Measurements from ENCODE around the gene HOXD13. TPM values are rescaled to one million over a fixed set of nuclear protein-coding genes. Genes with fewer than 3 reads are reported as not detected.
A peak's percentile ranks its signal among the peaks of the same experiment; 100 is the strongest.

HOXD13 gene
- total and polyA plus RNA-seq, 2 of the 13 experiments (the other 11 are each of a cell fraction or from before 2014, with no cell fraction given), result not detected

DNA sequence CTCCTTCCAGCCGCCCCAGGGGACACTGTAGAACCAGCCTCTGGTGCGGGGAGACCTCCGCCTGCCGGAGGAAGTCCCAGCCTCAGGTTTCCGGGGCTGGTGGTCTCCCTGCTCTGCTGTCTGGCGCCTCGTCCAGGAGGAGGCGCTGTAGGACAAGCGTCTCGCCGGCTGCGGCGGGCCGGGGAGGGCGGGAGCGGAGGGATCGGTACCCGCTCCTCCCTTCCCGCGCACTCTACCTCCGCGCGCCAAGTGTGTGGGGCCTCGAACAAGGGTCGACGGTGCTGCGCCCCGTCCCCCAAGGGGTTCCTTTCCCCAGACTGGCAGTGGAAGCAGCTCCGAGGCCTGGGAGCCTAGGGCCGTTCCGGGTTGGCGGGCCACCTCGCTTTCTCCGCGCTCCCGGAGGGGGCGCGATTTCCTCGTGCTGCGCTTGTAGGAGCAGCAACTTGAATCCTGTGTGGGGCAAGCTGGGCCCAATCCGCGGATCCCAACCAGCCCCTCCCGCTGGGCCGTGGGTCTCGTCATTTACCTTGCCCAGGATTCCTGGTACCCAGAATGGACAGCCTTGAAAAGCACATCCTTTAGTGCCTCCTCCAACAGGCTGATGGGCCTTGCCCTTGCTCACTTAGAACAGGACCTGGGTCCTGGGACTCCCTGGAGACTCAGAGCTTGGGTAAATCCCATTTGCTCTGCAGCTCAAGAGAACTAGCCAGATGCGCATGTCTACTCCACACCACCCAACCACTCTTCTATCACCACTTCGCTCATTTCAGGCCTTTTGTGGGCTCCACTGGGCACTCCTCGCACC is 48.2 kb downstream of the HOXD13 start (continued):
- TF ChIP-seq FOXO1 (CRISPR knock-in tag; IDR thresholded peaks at IDR 0.05) (peak; percentile 59; the same call in 1 of the 2 replicates), SALL1 (CRISPR knock-in tag; IDR thresholded peaks at IDR 0.05) (peak; percentile 72), ZNF224 (CRISPR knock-in tag; IDR thresholded peaks at IDR 0.05) (peak; percentile 44; the same call in 1 of the 2 replicates), NFKB2 (CRISPR knock-in tag; IDR thresholded peaks at IDR 0.05; ENCODE audit: borderline replicate concordance) (peak; percentile 91; the same call in 1 of the 2 replicates), MED13 (CRISPR knock-in tag; IDR thresholded peaks at IDR 0.05) (peak; percentile 22; the same call in 1 of the 2 replicates), ZNF720 (CRISPR knock-in tag; IDR thresholded peaks at IDR 0.05) (0 out of 2 replicates have a peak, but pooled peaks have one; percentile 80), NFIC (IDR thresholded peaks at IDR 0.05; ENCODE audit: low read length) (no peak), ZNF337 (CRISPR knock-in tag; IDR thresholded peaks at IDR 0.05; ENCODE audit: borderline replicate concordance, low read depth) (0 out of 2 replicates have a peak, but pooled peaks have one; percentile 60), NFE2L2 (IDR thresholded peaks at IDR 0.05; ENCODE audit: low read length) (no peak), DMAP1 (CRISPR knock-in tag; IDR thresholded peaks at IDR 0.05) (peak; percentile 47), ZNF552 (CRISPR knock-in tag; IDR thresholded peaks at IDR 0.05; ENCODE audit: borderline replicate concordance) (0 out of 2 replicates have a peak, but pooled peaks have one; percentile 71), ZNF20 (CRISPR knock-in tag; IDR thresholded peaks at IDR 0.05) (no peak), HNRNPUL1 (IDR thresholded peaks at IDR 0.05; ENCODE audit: low read depth, low read length) (no peak), HDAC1 (CRISPR knock-in tag; IDR thresholded peaks at IDR 0.05) (peak; percentile 61; the same call in 1 of the 2 replicates), ZNF746 (CRISPR knock-in tag; IDR thresholded peaks at IDR 0.05) (peak; percentile 77; the same call in 1 of the 2 replicates), IRX3 (CRISPR knock-in tag; IDR thresholded peaks at IDR 0.05; ENCODE audit: borderline replicate concordance, low read depth) (0 out of 2 replicates have a peak, but pooled peaks have one; percentile 53), ZBTB42 (CRISPR knock-in tag; IDR thresholded peaks at IDR 0.05) (peak; percentile 71; the same call in 1 of the 2 replicates), TOE1 (CRISPR knock-in tag; IDR thresholded peaks at IDR 0.05) (no peak), NFKBIZ (CRISPR knock-in tag; IDR thresholded peaks at IDR 0.05) (no peak)
- TF ChIP-seq, protein P1, sequence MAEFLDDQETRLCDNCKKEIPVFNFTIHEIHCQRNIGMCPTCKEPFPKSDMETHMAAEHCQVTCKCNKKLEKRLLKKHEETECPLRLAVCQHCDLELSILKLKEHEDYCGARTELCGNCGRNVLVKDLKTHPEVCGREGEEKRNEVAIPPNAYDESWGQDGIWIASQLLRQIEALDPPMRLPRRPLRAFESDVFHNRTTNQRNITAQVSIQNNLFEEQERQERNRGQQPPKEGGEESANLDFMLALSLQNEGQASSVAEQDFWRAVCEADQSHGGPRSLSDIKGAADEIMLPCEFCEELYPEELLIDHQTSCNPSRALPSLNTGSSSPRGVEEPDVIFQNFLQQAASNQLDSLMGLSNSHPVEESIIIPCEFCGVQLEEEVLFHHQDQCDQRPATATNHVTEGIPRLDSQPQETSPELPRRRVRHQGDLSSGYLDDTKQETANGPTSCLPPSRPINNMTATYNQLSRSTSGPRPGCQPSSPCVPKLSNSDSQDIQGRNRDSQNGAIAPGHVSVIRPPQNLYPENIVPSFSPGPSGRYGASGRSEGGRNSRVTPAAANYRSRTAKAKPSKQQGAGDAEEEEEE (CRISPR knock-in tag; IDR thresholded peaks at IDR 0.05; ENCODE audit: borderline replicate concordance), result peak; percentile 49; the same call in 1 of the 2 replicates
- TF ChIP-seq, protein P2, sequence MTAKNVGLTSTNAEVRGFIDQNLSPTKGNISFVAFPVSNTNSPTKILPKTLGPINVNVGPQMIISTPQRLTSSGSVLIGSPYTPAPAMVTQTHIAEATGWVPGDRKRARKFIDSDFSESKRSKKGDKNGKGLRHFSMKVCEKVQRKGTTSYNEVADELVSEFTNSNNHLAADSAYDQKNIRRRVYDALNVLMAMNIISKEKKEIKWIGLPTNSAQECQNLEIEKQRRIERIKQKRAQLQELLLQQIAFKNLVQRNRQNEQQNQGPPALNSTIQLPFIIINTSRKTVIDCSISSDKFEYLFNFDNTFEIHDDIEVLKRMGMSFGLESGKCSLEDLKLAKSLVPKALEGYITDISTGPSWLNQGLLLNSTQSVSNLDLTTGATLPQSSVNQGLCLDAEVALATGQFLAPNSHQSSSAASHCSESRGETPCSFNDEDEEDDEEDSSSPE (CRISPR knock-in tag; IDR thresholded peaks at IDR 0.05), result peak; percentile 91

Data from HepG2 (cell line).